CD14-positive monocyte (primary cell): Measurements from ENCODE around the gene IQGAP2. TPM values are rescaled to one million over a fixed set of nuclear protein-coding genes. Genes with fewer than 3 reads are reported as not detected.

Source experiments
- DNase-seq, 3 donors: peaks; one replicate each; pipeline ENCODE4 v3.0.0-alpha.2; 2011 to 2022
- H2AFZ ChIP-seq: 2 replicates; pipeline ENCODE4 v1.6.0; 2012; ENCODE audit warnings: mild to moderate bottlenecking, low read depth, low read length, inconsistent platforms; ENCODE audit not compliant: insufficient read depth, poor library complexity, severe bottlenecking
- H3K27ac ChIP-seq, 2 donors: 1 replicate in 1 of 2; 2 replicates in 1 of 2; pipeline ENCODE4 v1.5.1; 2012 to 2013; ENCODE audit warnings: low read length in 2 of 2, control low read depth in 1 of 2, inconsistent platforms in 1 of 2, low read depth in 1 of 2, mild to moderate bottlenecking in 1 of 2
- H3K27me3 ChIP-seq, 2 donors: one replicate each; pipeline versions ENCODE4 v1.6.0 to v1.6.1; 2011 to 2013; ENCODE audit warnings: low read length in 2 of 2; ENCODE audit not compliant: control insufficient read depth in 2 of 2, insufficient read depth in 2 of 2
- H3K36me3 ChIP-seq, 2 donors: replicated peaks in 1 of 2; 1 replicate in 1 of 2; 2 replicates in 1 of 2; pipeline versions ENCODE4 v1.5.1 to v1.6.1; 2012 to 2013; ENCODE audit warnings: low read length in 2 of 2, control low read depth in 1 of 2, inconsistent platforms in 1 of 2, mild to moderate bottlenecking in 1 of 2; ENCODE audit not compliant: insufficient read depth in 2 of 2, control insufficient read depth in 1 of 2
- H3K4me1 ChIP-seq, 2 donors: 1 replicate in 1 of 2; 2 replicates in 1 of 2; pipeline versions ENCODE4 v1.5.1 to v1.6.1; 2012 to 2013; ENCODE audit warnings: low read length in 2 of 2, control low read depth in 1 of 2, inconsistent platforms in 1 of 2, mild to moderate bottlenecking in 1 of 2, moderate library complexity in 1 of 2; ENCODE audit not compliant: insufficient read depth in 2 of 2, control insufficient read depth in 1 of 2
- H3K4me2 ChIP-seq: replicated peaks from 2 replicates; pipeline ENCODE3; 2012; ENCODE audit warnings: low read length, moderate library complexity, mild to moderate bottlenecking; ENCODE audit not compliant: poor library complexity, severe bottlenecking; ENCODE audit errors: extremely low read depth
- H3K4me3 ChIP-seq, 3 experiments: fragments of 200-600 bp in 1 of 3; sonication (generic) in 1 of 3; replicated peaks in 1 of 3; 1 replicate in 2 of 3; 2 replicates in 1 of 3; pipeline ENCODE4 v1.5.1; 2011 to 2013; ENCODE audit warnings: low read length in 3 of 3, mild to moderate bottlenecking in 3 of 3, control low read depth in 2 of 3, low read depth in 2 of 3, inconsistent platforms in 1 of 3, moderate library complexity in 1 of 3
- H3K79me2 ChIP-seq: 2 replicates; pipeline ENCODE4 v1.6.0; 2012; ENCODE audit warnings: mild to moderate bottlenecking, control low read depth, inconsistent platforms, low read length, moderate library complexity; ENCODE audit not compliant: insufficient read depth
- H3K9ac ChIP-seq: 2 replicates; pipeline ENCODE4 v1.6.0; 2017; ENCODE audit warnings: low read length, mild to moderate bottlenecking; ENCODE audit not compliant: insufficient read depth, poor library complexity, severe bottlenecking
- H3K9me3 ChIP-seq, 2 donors: replicated peaks in 1 of 2; 1 replicate in 1 of 2; 2 replicates in 1 of 2; pipeline versions ENCODE4 v1.5.1 to v1.6.1; 2012 to 2013; ENCODE audit warnings: low read length in 2 of 2, control low read depth in 1 of 2; ENCODE audit not compliant: control insufficient read depth in 1 of 2, insufficient read depth in 1 of 2
- H4K20me1 ChIP-seq: 2 replicates; pipeline ENCODE4 v1.6.0; 2012; ENCODE audit warnings: mild to moderate bottlenecking, low read length, control low read depth, moderate library complexity; ENCODE audit not compliant: insufficient read depth
- H3K27ac Mint-ChIP-seq, 7 donors: one replicate each; pipeline ENCODE4 v1.8.0; 2020; ENCODE audit warnings: mild to moderate bottlenecking in 7 of 7, mixed read lengths in 7 of 7, moderate library complexity in 6 of 7, inconsistent platforms in 2 of 7
- H3K27me3 Mint-ChIP-seq, 3 donors: one replicate each; pipeline ENCODE4 v1.8.0; 2021 to 2022; ENCODE audit warnings: low read depth in 3 of 3, mild to moderate bottlenecking in 3 of 3, mixed read lengths in 3 of 3, moderate library complexity in 3 of 3, inconsistent platforms in 1 of 3
- H3K36me3 Mint-ChIP-seq, 2 donors: one replicate each; pipeline ENCODE4 v1.8.0; 2020; ENCODE audit warnings: mixed read lengths in 2 of 2, inconsistent platforms in 1 of 2, mild to moderate bottlenecking in 1 of 2
- H3K4me1 Mint-ChIP-seq: one replicate; pipeline ENCODE4 v1.8.0; 2020; ENCODE audit warnings: mild to moderate bottlenecking, mixed read lengths
- H3K4me3 Mint-ChIP-seq, 2 donors: one replicate each; pipeline ENCODE4 v1.8.0; 2020; ENCODE audit warnings: mild to moderate bottlenecking in 2 of 2, mixed read lengths in 2 of 2, moderate library complexity in 1 of 2
- H3K9me3 Mint-ChIP-seq, 7 donors: one replicate each; pipeline ENCODE4 v1.8.0; 2020 to 2022; ENCODE audit warnings: mixed read lengths in 7 of 7, mild to moderate bottlenecking in 6 of 7, moderate library complexity in 6 of 7, inconsistent platforms in 2 of 7
- CTCF ChIP-seq: fragments of 200-600 bp; IDR thresholded peaks from one replicate; pipeline ENCODE4 v1.8.0; 2022; ENCODE audit warnings: antibody characterized with exemption, mild to moderate bottlenecking
- WGBS: methylation state at CpG from one replicate; pipeline ENCODE4 v1.1.5; 2013; ENCODE audit warnings: missing lambda C conversion rate; ENCODE audit not compliant: insufficient coverage; 5-methylcytosine and 5-hydroxymethylcytosine counted together
- intact Hi-C, 2 donors: fragments of 100-400 bp; cut with micrococcal nuclease; formaldehyde crosslinking; loops; one replicate each; pipeline versions ENCODE4 v1.15.0 to v1.15.1; 2023
- polyA plus RNA-seq, 3 donors: library from polyadenylated mRNA; depleted of rRNA in 1 of 3; unstranded in 2 of 3; stranded (reverse) in 1 of 3; fragments of 300-500 nt in 2 of 3; fragments of >200 nt in 1 of 3; fragmentation: Illumina TruSeq in 2 of 3; gene quantifications; 1 replicate in 2 of 3; 2 replicates in 1 of 3; pipeline ENCODE4 v1.2.3, GENCODE V29; 2012 to 2021

Gene IQGAP2
- polyA plus RNA-seq, 3 donors: 21.4 to 50.9 (median 35.4) TPM

- Mint-ChIP-seq H3K4me3 (no peak overlapping the region), H3K27me3 (peaks cover 0 to 1% (median 0%) of the 10 kb centered on the region in 3 donors), H3K9me3 (peaks cover 15 to 34% (median 22%) of the 10 kb centered on the region in 7 donors), H3K36me3 (peaks cover 0 to 2% of the 10 kb centered on the region in 2 donors), H3K4me1 (no peaks in the 10 kb centered on the region), H3K27ac (no peak overlapping the region)
- DNase-seq: no peak
- Histone ChIP-seq H3K9me3 (peaks cover 18 to 20% of the 10 kb centered on the region in 2 donors), H4K20me1 (no peaks in the 10 kb centered on the region), H3K36me3 (no peaks in the 10 kb centered on the region), H3K9ac (no peak overlapping the region), H3K4me1 (no peaks in the 10 kb centered on the region), H3K27ac (no peak overlapping the region), H3K4me3 (no peak overlapping the region), H2AFZ (no peak overlapping the region), H3K4me2 (no peak overlapping the region), H3K27me3 (no peaks in the 10 kb centered on the region), H3K79me2 (no peaks in the 10 kb centered on the region)
- WGBS: no CpG with 5 or more reads among the region's 4 CpGs
- intact Hi-C loops: no loop called here
- no peak for TF ChIP-seq CTCF
Measured at GRCh38 chr5:76728965-76729364, 325.9 kb downstream of the IQGAP2 start.

- H3K4me3 ChIP-seq: no peak overlapping the region
- no peaks in the 10 kb centered on the region for H3K36me3 ChIP-seq
- DNase-seq: no peak
- H3K9ac ChIP-seq: no peak overlapping the region
- H3K4me3 Mint-ChIP-seq: no peak overlapping the region
- no peaks in the 10 kb centered on the region for H3K4me1 ChIP-seq
- intact Hi-C loops: no loop called here
- no peak for TF ChIP-seq CTCF
- H3K79me2 ChIP-seq: no peaks in the 10 kb centered on the region
- no peaks in the 10 kb centered on the region for H3K27me3 ChIP-seq
- no peaks in the 10 kb centered on the region for H3K4me1 Mint-ChIP-seq
- no peak overlapping the region for H3K27ac ChIP-seq
- peaks cover 0 to 1% (median 0%) of the 10 kb centered on the region in 3 donors for H3K27me3 Mint-ChIP-seq
- no peak overlapping the region for H3K27ac Mint-ChIP-seq
- no peaks in the 10 kb centered on the region for H4K20me1 ChIP-seq
- H3K9me3 Mint-ChIP-seq: peaks cover 15 to 34% (median 22%) of the 10 kb centered on the region in 7 donors
- H3K36me3 Mint-ChIP-seq: peaks cover 0 to 2% of the 10 kb centered on the region in 2 donors
- H3K9me3 ChIP-seq: peaks cover 18 to 20% of the 10 kb centered on the region in 2 donors
- H3K4me2 ChIP-seq: no peak overlapping the region
- WGBS: no CpG with 5 or more reads among the region's 5 CpGs
- no peak overlapping the region for H2AFZ ChIP-seq
Measured at GRCh38 chr5:76729373-76730290, 326.5 kb downstream of the IQGAP2 start.
